IgD-negative memory B cell (primary cell): ENCODE measurements around the gene DQX1. TPM values are rescaled to one million over a fixed set of nuclear protein-coding genes. Genes with fewer than 3 reads are reported as not detected.
"Not testable (repeated sequence)": the region's sequence is repeated elsewhere in the genome, so short reads cannot be mapped to it uniquely, and the experiment has no call there.

ENCODE experiments used
- H3K27ac Mint-ChIP-seq, 3 donors: one replicate each; pipeline ENCODE4 v1.8.0; 2020 to 2022; ENCODE audit warnings: mild to moderate bottlenecking in 3 of 3, mixed read lengths in 3 of 3, moderate library complexity in 1 of 3
- H3K27me3 Mint-ChIP-seq: one replicate; pipeline ENCODE4 v1.8.0; 2021; ENCODE audit warnings: mixed read lengths
- H3K36me3 Mint-ChIP-seq: one replicate; pipeline ENCODE4 v1.8.0; 2020; ENCODE audit warnings: mild to moderate bottlenecking, mixed read lengths
- H3K4me1 Mint-ChIP-seq, 3 donors: one replicate each; pipeline ENCODE4 v1.8.0; 2020 to 2022; ENCODE audit warnings: mixed read lengths in 3 of 3, mild to moderate bottlenecking in 1 of 3
- H3K4me3 Mint-ChIP-seq, 4 donors: one replicate each; pipeline ENCODE4 v1.8.0; 2020 to 2022; ENCODE audit warnings: mild to moderate bottlenecking in 4 of 4, mixed read lengths in 4 of 4, moderate library complexity in 3 of 4
- H3K9me3 Mint-ChIP-seq, 3 donors: one replicate each; pipeline ENCODE4 v1.8.0; 2020 to 2021; ENCODE audit warnings: mixed read lengths in 3 of 3, mild to moderate bottlenecking in 1 of 3
- polyA plus RNA-seq: library from polyadenylated mRNA; unstranded; fragments of 300-500 nt; fragmentation: Illumina TruSeq; gene quantifications from one replicate; pipeline ENCODE4 v1.2.3, GENCODE V29; 2021

The DQX1 gene
- polyA plus RNA-seq, 1 donor from 2014 or later, result 0.70 TPM

DNA sequence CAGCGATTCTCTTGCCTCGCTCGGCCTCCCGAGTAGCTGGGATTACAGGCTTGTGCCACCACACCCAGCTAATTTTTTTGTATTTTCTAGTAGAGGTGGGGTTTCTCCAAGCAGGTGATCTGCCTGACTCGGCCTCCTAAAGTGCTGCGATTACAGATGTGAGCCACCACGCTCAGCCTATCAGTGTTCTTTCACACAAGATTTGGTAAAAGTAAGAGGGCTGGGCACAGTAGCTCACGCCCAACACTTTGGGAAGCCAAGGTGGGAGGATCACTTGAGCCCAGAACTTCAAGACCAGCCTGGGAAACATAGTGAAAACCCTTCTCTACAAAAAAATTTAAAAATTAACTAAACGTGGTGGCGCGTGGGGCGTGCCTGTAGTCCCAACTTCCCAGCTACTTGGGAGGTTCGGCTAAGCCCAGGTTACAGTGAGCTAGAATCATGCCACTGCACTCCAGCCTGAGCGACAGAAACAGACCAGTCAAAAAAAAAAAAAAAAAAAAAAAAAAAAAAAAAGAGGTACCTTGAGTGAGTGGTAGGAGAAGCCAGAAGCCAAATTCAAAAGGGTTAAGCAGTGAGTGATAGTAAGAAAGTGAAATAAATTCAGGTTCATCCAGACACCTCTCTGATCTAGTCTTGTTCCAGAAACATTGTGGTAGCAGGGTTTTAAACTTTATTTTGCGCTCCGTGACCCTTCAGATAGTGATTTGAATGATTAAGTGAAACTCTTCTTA is 54.5 kb downstream of the DQX1 start:
- Mint-ChIP-seq H3K4me3 (peak overlapping the region; percentile 91 to 97 (median 93)), H3K27ac (peak overlapping the region; percentile 97 to 99 (median 98)), H3K4me1 (peaks cover 9 to 21% (median 10%) of the 10 kb centered on the region in 3 donors), H3K36me3 (peaks cover 2% of the 10 kb centered on the region), H3K27me3 (no peaks in the 10 kb centered on the region), H3K9me3 (no peaks in the 10 kb centered on the region)

DNA sequence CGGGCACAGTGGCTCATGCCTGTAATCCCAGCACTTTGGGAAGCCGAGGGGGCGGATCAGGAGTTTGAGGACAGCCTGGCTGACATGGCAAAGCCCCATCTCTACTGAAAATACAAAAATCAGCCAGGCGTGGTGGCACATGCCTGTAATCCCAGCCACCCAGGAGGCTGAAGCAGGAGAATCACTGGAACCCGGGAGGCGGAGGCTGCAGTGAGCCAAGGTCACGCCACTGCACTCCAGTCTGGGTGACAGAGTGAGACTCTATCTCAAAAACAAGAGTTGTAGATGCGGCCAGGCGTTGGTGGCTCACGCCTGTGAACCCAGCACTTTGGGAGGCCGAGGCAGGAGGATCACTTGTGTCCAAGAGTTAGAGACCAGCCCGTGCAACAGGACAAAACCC is 55.3 kb downstream of the DQX1 start:
- H3K27ac Mint-ChIP-seq, result peak overlapping the region; percentile 67 to 96 (median 89)
- peak overlapping the region; percentile 30 to 87 (median 72) for H3K4me3 Mint-ChIP-seq
- H3K9me3 Mint-ChIP-seq, H3K36me3 Mint-ChIP-seq, H3K27me3 Mint-ChIP-seq: not testable (repeated sequence)
- peaks cover 12 to 21% (median 13%) of the 10 kb centered on the region in 3 donors for H3K4me1 Mint-ChIP-seq

Other genes starting within 250 kb of the DQX1 start
- 1.2 TPM for gene SLC4A5, start 182.8 kb downstream of the DQX1 start, polyA plus RNA-seq
- 71.4 TPM for gene DCTN1, start 145.9 kb downstream of the DQX1 start, polyA plus RNA-seq
- 5.6 TPM for gene C2orf81, start 104.6 kb downstream of the DQX1 start, polyA plus RNA-seq
- gene WDR54, start 104.5 kb downstream of the DQX1 start, polyA plus RNA-seq, result 39.0 TPM
- 0.88 TPM for gene RTKN, start 84.3 kb downstream of the DQX1 start, polyA plus RNA-seq
- 11.4 TPM for gene INO80B, start 71.1 kb downstream of the DQX1 start, polyA plus RNA-seq
- gene WBP1, start 67.8 kb downstream of the DQX1 start, polyA plus RNA-seq, result 39.5 TPM
- 37.7 TPM for gene MOGS, start 60.8 kb downstream of the DQX1 start, polyA plus RNA-seq
- 144 TPM for gene MRPL53, start 53.6 kb downstream of the DQX1 start, polyA plus RNA-seq
- 9.2 TPM for gene CCDC142, start 43.2 kb downstream of the DQX1 start, polyA plus RNA-seq
- gene TTC31, start 43.1 kb downstream of the DQX1 start, polyA plus RNA-seq, result 26.4 TPM
- not detected for gene LBX2, start 26.6 kb downstream of the DQX1 start, polyA plus RNA-seq
- gene PCGF1, start 18.5 kb downstream of the DQX1 start, polyA plus RNA-seq, result 14.7 TPM
- not detected for gene TLX2, start 11.8 kb downstream of the DQX1 start, polyA plus RNA-seq
- gene AUP1, start 3.5 kb upstream of the DQX1 start, polyA plus RNA-seq, result 108 TPM
- 34.4 TPM for gene HTRA2, start 3.7 kb upstream of the DQX1 start, polyA plus RNA-seq
- gene LOXL3, start 27.7 kb upstream of the DQX1 start, polyA plus RNA-seq, result 0.74 TPM
- 48.9 TPM for gene DOK1, start 28.5 kb upstream of the DQX1 start, polyA plus RNA-seq
- not detected for gene M1AP, start 122.1 kb upstream of the DQX1 start, polyA plus RNA-seq
- gene SEMA4F, start 128.0 kb upstream of the DQX1 start, polyA plus RNA-seq, result 6.4 TPM